Measurements from ENCODE around the gene JAK3.
A peak's percentile ranks its signal among the peaks of the same experiment; 100 is the strongest.

Gene JAK3

GRCh38 chr19:17865364-17866311, 17.9 kb upstream of the JAK3 start:
- no peak for DNase-seq

- no peak for DNase-seq
Measured at GRCh38 chr19:17863520-17864182, 15.9 kb upstream of the JAK3 start.

- DNase-seq = no peak
Measured at GRCh38 chr19:17862711-17863519, 15.1 kb upstream of the JAK3 start.

DNA sequence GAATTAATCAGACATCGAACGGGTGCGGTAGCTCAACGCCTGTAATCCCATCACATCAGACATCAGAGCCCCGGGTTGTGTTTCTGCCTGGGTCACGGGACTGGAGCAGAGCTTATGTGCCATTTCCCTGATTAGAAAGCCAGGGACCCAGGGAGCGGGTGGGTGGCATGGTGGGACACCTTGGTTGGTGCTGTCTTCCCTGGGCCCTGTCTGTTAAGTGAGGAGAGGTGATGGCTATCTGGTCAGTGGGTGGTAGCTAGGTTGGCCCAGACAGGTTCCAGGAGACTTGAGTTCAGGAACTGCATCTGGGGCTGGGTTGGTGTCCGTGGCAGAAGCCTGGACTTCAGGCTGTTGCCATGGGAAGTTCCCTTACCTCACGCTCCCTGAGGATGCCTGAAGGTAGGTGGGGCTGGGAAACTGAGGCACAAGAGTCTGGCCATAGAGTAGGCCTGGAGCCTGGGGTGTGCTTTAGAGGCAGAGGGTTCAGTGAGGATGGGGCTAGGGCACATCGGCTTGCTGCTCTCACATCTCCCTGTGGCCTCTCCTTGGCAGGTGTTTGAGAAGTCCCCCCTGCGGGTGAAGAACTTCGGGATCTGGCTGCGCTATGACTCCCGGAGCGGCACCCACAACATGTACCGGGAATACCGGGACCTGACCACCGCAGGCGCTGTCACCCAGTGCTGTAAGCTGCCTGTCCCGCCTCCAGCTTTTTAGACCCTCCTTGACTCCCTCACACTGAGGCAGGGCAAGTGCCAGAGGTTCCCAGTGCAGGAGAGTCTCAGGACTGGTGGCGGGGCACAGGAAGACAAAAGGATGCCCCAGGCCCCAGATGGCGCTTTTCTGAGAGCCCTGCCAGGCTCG, 14.0 kb upstream of the JAK3 start:
- DNase-seq = no peak

DNA sequence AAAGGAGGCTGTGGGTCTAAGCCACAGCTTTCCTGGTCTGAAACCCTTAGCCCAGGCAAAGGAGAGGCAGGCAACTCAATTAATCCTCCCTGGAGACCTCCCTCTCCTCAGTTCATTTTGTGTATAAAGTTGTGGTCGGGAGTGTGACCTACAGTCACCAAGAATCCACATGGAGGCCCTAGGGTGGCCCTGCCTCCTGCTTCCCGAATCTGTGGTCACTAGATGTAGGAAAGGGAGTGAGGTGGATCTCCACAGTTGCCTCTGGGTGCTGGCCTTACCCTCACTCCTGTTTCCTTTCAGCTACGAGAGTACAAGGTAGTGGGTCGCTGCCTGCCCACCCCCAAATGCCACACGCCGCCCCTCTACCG, 13.2 kb upstream of the JAK3 start:
- no peak for DNase-seq

GRCh38 chr19:17860331-17860992, 12.7 kb upstream of the JAK3 start:
- DNase-seq = no peak

DNA sequence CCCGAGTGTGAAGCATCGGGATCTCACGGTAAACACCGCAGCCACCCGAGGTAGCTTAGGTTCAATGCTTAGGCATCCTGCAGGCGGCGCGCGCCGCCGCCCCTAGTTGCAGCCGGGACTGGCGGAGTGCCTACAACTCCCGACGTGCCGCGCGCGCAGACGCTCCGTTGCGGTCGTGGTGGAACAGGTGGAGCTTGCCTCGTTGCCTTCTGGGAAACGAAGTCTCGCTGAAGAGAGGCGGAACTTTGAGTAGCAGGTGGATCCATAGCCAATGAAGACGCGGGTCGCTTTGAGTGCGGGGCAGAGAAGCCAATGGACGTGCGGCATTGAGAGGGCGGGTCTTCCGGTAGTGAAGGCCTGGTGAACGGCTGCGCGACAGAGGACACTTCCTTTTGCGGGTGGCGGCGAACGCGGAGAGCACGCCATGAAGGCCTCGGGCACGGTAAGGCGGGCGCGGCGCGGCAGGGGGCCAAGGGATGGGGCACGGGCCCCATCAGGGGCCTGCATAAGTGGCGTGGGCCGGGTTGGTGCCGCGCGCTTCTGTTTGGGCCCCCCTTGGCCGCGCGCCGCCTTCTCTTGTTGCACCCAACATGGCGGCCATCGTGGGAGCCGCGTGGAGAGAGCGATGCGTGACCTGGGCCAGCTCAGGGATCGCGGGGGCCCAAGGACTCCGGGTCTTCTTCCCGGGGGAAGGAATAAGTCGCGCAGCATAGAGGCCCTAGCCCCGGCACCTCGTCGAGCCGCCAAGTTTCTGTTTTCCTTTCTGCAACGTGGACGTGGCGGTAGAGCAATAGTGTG, 11.9 kb upstream of the JAK3 start, which contains the start of gene RPL18A:
Gene RPL18A, plus strand, starts transcription at position 378 of the 798 bp plus-strand sequence. Its CDS starts 47 bp downstream, at position 425.
- peak; percentile 99 for DNase-seq

DNA sequence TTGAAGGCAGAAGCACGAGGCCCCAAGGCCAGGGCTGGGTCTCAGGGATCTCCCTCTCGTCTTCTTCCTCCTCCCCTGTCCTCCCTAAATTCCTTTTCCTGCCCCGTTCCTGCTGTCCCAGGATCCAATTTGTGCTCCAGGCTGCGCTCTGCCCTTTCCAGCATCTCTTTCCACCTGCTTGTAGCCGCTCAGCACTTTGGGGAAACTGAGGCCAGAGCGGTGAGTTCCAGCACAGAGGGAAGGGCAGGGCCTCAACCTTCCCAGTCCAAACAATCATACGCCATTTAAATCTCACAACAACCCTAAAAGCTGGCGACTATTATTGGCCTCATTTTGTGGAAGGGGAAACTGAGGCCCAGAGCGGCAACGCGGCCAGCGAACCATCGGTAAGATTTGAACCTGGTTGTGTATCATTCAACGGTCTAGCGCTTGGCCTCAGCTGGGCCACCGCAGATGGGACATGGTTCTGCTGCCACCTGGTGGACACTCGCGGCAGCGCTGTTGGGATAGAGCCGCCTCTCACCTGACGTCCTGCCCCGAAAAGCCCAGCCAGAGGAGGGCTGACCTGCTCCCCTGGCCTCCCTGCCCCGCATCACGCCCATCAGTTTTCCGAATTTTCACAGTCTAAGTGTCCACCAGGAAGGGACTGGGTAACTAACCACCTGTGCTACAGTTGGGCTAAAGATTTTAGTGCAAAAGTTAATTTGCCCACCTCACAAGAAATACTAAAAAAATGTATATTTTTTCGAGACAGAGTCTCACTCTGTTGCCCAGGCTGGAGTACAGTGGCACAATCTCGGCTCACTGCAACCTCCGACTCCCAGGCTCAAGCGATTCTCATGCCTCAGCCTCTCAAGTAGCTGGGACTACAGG, 7.7 kb upstream of the JAK3 start:
- DNase-seq = peak; percentile 84

DNA sequence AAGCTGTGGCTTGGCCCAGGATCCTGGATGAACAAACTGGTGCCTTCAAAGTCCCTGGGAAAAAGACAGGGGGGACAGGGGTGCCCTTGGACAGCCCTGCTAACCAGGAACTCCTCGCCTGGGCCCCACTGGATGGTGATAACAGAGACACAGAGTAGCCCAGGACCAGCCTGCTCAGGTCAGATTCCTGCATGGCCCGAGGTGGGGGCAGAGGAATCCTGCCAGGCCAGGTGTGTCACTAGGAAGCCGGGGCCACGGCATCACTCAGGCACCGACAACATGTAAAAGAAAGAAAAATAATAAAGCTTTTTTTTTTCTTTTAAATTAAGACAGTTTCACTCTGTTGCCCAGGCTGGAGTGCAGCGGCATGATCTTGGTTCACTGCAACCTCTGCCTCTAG, 6.3 kb upstream of the JAK3 start:
- no peak for DNase-seq

DNA sequence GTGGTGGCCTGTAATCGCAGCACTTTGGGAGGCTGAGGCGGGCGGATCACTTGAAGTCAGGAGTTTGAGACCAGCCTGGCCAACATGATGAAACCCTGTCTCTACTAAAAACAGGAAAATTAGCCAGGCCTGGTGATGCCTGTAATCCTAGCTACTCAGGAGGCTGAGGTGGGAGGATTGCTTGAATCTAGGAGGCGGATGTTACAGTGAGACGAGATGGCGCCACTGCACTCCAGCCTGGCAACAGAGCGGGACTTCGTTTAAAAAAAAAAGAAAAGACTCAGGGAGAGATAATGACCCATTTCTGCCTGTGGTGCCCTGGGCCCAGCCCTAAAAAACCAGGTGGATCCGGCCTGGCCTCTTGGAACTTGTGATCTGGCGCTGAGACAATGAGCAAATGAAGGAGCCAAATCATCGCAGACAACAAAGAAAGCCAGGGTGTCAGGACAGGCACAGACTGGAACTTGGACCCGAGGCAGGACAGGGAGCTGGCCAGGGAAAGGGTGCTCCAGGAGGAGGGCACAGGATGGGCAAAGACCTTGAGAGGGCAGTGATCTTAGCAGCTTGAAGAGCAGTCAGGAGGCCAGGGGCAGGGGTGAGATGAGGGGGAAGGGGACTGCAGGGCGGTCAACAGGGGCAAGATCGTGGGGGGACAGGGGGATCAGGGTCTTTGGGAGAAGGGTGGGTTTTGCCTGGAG, 962 bp upstream of the JAK3 start:
- DNase-seq = no peak

- DNase-seq = peak; percentile 26
Measured at GRCh38 chr19:17846146-17846545, 1.6 kb downstream of the JAK3 start.

- no peak for DNase-seq
Measured at GRCh38 chr19:17843908-17844490, 3.8 kb downstream of the JAK3 start.

DNA sequence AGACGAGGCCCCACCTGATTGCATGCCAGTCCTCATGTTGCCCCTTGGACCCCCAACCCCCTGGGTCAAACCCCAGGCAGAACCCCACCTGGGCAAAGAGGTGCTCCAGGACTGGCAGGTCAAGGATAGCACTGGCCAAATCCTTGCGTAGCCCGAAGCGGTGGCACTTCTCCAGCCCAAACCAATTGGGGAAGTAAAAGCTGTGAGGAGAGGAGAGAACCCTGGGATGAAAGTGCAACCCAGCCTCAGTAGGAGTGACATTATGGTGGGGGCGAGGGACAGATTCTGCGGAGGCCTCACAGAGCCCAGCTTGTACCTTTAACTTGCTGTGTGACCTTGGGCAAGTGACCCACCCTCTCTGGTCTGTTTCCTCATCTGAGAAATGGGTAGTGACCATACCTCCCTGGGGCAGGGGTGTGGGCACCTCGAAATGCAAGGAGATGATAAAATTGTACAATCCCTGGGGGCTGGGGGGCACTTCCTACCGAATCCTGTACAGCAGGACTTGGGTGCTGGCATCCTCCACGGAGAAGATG, 4.4 kb downstream of the JAK3 start:
- DNase-seq = no peak

- no peak for DNase-seq
Measured at GRCh38 chr19:17842663-17843291, 5.0 kb downstream of the JAK3 start.

GRCh38 chr19:17841810-17842662, 5.7 kb downstream of the JAK3 start:
- peak; percentile 53 for DNase-seq

- DNase-seq = no peak
Measured at GRCh38 chr19:17841371-17841809, 6.4 kb downstream of the JAK3 start.

DNA sequence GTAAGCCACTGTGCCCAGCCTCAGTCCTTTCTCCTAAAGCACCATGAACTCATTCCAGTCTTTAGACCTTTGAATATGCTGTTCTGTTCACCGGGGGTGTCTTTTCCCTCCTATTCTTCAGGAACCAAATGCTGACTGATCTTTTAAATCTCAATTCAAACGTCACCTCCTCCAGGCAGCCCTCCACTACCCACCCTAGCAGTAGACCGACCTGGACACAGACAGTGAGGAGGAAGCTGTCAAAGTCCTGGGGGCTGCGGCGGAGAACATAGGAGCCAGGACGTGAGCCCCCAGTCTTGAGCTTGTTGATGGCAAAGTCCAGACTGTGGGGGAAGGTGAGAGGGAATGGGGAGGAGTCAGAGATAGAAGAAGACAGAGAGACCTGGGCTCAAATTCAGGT, 7.8 kb downstream of the JAK3 start:
- DNase-seq = no peak
